SK-MEL-5 (cell line): ENCODE results near the gene NKAIN2. TPM values are rescaled to one million over a fixed set of nuclear protein-coding genes. Genes with fewer than 3 reads are reported as not detected.
"Not testable (repeated sequence)": the region's sequence is repeated elsewhere in the genome, so short reads cannot be mapped to it uniquely, and the experiment has no call there.

ENCODE experiments used
- DNase-seq: peaks from one replicate; pipeline ENCODE4 v3.0.0-alpha.2; 2016; ENCODE audit warnings: low read depth, low spot score
- in situ Hi-C: cut with HindIII; loops from 2 replicates; pipeline ENCODE4 v1.10.0; 2016; ENCODE audit warnings: low sequenced_read_pairs, high pct_unique_total_duplicates, low pct_unique_long_range_greater_than_20kb
- total RNA-seq: library from RNA; depleted of rRNA; stranded (reverse); fragments of >200 nt; shearing (Covaris generic); gene quantifications from 2 replicates; pipeline ENCODE4 v1.2.3, GENCODE V29; 2014

NKAIN2 gene
- total RNA-seq, 1 experiment from 2014 or later: not detected

- DNase-seq: no peak
- in situ Hi-C loops: no loop called here
Observed at GRCh38 chr6:123990376-123990775, 186.7 kb downstream of the NKAIN2 start.

DNA sequence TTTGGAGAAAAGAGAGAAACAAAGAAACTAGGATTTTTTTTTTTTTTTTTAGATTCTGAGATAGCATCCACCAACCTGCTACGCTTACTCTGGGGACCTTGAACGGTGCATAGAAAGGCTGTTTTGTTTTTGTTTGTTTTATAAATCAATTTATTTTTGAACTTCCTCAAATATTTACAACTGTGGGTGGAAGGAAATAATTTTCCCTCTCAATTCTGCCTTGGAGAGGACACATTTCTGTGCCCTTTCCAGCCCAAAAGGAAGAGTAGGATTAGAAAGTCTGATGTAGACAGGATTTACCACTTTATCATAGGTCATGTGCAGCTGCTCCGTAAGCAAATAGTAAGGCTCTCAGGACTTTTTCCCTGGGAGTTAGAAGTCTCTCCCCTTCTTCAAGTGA lies 190.5 kb downstream of the NKAIN2 start:
- in situ Hi-C loops: no loop called here
- no peak for DNase-seq

DNA sequence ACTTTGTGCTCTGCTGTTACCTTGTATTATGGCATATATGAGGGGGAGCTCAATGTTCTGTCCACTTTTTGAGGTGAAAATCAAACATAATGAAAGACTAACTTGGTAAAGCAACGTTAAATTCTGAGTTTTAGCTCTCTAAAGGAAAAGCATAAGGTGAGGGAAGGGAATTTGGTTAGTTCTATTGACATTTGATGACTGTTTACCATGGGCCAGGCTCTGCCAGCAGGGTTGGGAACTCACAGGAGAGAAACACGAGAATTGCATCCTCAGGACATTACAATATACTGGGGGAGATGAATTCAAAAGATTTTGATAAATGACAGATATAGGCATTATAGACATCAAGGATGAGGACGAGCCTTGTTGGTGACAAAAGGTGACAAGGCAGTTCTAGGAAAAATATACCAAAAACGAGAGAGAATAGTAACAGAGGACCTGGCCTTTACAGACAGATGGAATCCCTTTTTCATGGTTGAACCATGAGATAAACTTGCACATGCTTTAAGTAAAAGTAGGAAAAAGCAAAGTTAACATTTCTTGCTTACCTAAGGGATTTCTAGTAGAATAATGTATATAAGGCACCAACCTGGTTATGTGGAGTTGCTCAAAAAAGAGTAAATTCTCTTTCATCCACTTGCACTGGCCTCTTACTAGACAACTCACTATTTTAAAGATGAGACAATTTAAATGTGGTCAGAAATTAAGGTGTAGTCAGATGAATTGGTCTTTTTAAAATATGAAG lies 191.4 kb downstream of the NKAIN2 start:
- in situ Hi-C loops: no loop called here

GRCh38 chr6:123997223-123997622 lies 193.6 kb downstream of the NKAIN2 start:
- no peak for DNase-seq
- in situ Hi-C loops: no loop called here

More for the DNA sequence above, 191.4 kb downstream of the NKAIN2 start:
- no peak for DNase-seq

GRCh38 chr6:124002377-124003081 lies 198.9 kb downstream of the NKAIN2 start:
- in situ Hi-C loops: no loop called here
- DNase-seq: no peak

DNA sequence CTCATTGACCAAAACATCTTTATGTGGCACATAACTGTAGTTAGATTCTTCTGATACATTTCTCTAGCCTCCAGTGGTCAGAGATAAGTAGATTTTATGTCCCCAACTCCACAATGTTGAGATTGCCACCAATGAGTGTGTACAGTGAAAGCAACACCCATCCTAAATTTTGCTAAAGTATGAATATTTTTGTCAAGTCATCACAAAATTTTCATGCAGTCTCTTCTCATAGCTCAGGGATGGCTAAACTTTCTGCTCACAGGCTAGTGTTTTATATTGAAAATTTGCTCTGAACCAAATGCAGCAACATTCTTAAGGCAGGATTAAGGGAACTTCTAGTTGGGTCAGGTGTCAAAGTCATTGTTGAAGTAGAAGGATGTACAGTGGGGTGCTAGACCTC lies 203.6 kb downstream of the NKAIN2 start:
- no peak for DNase-seq
- in situ Hi-C loops: no loop called here

DNA sequence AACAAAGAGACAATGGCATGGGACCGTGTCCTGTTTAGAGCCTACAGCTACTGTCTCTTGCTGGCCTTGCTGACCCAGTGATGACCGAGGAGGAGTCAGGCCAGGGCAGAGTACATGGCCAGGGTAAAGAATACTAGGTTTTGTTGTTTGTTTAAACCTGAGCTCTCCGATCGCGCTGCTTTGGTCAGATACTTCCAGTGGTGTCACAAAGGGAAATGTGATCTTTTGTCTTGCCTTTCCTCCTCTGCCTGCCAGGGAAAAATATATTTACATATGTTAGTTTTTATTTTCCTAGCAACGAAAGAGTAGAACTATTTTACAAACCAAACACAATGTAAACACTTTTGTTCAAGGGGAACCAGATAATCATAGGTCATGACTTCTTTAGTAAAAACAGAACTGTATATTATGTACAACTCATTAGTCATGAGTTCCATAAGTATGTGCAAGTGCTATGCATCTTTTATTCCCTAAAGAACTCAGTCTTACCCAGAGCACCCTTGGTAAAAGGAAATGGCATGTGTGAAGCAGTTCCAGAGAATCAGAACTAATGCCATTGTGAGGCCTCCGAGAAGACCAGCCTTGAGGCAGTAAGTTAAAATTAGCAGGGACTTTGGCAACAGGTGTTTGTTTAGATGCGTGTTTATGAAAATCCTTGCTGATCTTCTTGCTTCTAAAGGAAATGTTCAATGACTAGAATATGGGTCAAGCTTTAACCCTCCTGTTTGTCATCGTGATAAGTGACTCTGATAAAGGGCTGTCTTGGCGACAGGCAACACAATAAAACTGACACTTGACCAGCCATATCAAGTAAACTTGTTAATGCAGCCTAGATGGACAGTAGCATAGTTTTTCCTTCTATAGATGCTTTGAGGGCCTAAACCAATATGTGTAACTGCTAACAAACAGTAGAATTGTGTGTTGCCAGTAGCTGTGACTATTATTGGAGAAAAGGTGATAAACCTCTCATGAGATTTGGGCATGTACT lies 204.6 kb downstream of the NKAIN2 start:
- in situ Hi-C loops: no loop called here
- DNase-seq: no peak

GRCh38 chr6:124008988-124009765 lies 205.5 kb downstream of the NKAIN2 start:
- DNase-seq: no peak
- in situ Hi-C loops: no loop called here

GRCh38 chr6:124010574-124010973 lies 206.9 kb downstream of the NKAIN2 start:
- DNase-seq: no peak
- in situ Hi-C loops: no loop called here

- DNase-seq: no peak
- in situ Hi-C loops: no loop called here
Observed at GRCh38 chr6:124011180-124011579, 207.5 kb downstream of the NKAIN2 start.

DNA sequence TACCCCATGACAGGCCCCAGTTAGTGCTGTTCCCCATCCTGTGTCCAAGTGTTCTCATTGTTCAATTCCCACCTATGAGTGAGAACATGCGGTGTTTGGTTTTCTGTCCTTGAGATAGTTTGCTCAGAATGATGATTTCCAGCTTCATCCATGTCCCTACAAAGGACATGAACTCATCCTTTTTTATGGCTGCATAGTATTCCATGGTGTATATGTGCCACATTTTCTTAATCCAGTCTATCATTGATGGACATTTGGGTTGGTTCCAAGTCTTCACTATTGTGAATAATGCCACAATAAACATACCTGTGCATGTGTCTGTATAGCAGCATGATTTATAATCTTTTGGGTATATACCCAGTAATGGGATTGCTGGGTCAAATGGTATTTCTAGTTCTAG lies 218.4 kb downstream of the NKAIN2 start:
- DNase-seq, in situ Hi-C loops: not testable (repeated sequence)

DNA sequence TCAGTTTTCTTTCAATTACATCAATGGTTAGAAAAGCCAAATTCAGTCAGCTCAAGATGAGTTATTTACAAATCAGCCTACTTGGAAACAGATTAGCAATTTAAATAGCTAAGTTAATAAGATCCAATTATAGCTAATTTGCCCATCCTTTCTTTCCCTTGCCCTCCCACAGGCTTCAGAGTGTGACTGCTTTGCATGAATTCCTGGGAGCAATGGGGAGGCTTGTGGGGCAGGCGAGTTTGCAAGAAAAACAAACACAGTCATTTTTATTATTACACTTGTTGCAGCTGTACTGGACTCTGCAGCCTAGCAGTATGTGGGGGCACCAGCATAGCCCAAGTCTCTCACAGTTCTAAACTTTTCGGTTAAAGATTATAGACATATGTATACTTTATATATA lies 219.0 kb downstream of the NKAIN2 start:
- in situ Hi-C loops: no loop called here
- no peak for DNase-seq

DNA sequence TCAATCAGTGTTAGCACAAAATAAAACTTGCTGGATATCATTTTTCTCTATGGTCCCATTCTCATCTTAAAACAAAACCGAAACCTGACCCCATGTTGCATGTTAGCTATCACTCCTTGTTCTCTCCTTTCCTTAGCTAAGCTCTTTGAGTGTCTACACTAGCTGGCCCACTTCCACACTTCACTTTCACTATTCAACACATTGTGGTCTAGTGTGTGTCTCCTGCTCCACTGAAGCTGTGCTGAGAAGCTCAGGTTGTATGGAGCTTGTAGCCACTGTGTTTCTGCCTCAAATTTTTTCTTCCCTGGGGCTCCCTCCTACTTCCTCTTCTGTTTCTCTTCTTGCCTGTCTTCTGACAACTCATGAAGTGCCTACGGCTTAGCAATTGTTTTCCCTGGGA lies 223.0 kb downstream of the NKAIN2 start:
- DNase-seq: no peak
- in situ Hi-C loops: no loop called here

DNA sequence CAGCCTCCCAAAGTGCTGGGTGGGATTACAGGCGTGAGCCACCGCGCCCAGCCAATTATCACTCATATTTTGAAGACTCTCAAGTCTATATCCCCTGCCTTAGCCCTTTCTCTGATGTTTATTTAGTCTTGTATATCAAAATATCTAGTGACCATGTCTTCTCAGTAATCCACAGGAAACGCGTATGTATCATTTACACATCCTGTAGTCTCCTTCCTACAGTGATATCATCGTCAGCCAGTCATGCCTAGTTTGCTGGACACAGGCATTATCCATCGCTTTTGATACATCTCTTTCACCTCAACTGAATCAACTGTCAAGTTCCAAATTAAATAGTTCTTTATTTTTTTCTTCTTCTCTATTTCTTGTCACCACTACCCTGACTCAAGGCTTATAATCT lies 223.7 kb downstream of the NKAIN2 start:
- no peak for DNase-seq
- in situ Hi-C loops: no loop called here

DNA sequence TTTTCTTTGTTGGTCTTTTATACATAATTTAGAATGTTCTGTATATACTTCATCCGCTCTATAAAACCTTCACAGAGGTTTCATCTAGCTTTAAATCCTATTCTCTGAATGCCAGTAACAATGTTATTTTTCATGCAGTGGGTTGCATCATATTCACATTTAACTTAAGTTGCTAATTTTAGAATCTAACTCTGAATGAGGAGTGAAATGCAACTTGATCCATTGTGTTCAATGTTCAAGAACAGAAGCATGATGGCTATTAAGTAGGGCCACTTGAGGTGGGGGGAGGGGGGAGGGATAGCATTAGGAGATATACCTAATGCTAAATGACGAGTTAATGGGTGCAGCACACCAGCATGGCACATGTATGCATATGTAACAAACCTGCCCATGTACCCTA lies 224.5 kb downstream of the NKAIN2 start:
- in situ Hi-C loops: no loop called here
- no peak for DNase-seq

GRCh38 chr6:124029567-124029966 lies 225.9 kb downstream of the NKAIN2 start:
- no peak for DNase-seq
- in situ Hi-C loops: no loop called here

DNA sequence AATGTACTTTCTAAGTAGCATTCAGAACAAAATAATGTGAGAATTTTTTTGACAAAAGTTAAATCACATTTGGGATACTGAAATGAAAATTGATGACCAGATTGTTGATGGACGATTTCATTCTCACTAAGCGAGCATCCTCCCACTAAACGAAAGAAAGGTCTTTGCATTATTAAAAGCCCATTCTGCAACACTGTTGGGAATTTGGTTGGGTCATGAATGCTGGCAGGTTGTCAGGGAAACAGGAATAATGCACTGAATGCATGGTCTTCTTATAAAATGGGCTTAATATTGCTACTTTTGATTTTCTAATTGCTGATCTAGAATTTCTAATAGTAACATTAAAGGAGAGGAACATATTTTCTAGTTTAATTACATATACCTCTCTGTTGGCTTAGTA lies 229.8 kb downstream of the NKAIN2 start:
- in situ Hi-C loops: no loop called here
- DNase-seq: no peak
